Ectodermal cell (in vitro differentiated cells): ENCODE data around the gene SLC22A12.

Experiments
- H3K27ac ChIP-seq: 2 replicates; pipeline ENCODE4 v1.7.0; 2013; ENCODE audit warnings: mild to moderate bottlenecking, low read depth, low read length; ENCODE audit not compliant: insufficient read depth, poor library complexity, severe bottlenecking
- H3K27me3 ChIP-seq: 2 replicates; pipeline ENCODE4 v1.7.0; 2013; ENCODE audit warnings: mild to moderate bottlenecking, low read length; ENCODE audit not compliant: insufficient read depth, control insufficient read depth, poor library complexity, severe bottlenecking
- H3K36me3 ChIP-seq: one replicate; pipeline ENCODE4 v1.7.0; 2013; ENCODE audit warnings: low read length; ENCODE audit not compliant: control insufficient read depth, insufficient read depth
- H3K4me1 ChIP-seq: one replicate; pipeline ENCODE4 v1.7.0; 2013; ENCODE audit warnings: low read length; ENCODE audit not compliant: control insufficient read depth, insufficient read depth
- H3K4me3 ChIP-seq: 2 replicates; pipeline ENCODE4 v1.7.0; 2013; ENCODE audit warnings: low read depth, low read length, control low read depth; ENCODE audit not compliant: insufficient read depth
- H3K9me3 ChIP-seq: 2 replicates; pipeline ENCODE4 v1.7.0; 2013; ENCODE audit warnings: mild to moderate bottlenecking, low read length, moderate library complexity; ENCODE audit not compliant: control insufficient read depth
- WGBS, 2 experiments: methylation state at CpG; one replicate each; pipeline ENCODE4 v1.1.7; 2013; ENCODE audit warnings: missing lambda C conversion rate in 2 of 2; 5-methylcytosine and 5-hydroxymethylcytosine counted together

SLC22A12 gene

DNA sequence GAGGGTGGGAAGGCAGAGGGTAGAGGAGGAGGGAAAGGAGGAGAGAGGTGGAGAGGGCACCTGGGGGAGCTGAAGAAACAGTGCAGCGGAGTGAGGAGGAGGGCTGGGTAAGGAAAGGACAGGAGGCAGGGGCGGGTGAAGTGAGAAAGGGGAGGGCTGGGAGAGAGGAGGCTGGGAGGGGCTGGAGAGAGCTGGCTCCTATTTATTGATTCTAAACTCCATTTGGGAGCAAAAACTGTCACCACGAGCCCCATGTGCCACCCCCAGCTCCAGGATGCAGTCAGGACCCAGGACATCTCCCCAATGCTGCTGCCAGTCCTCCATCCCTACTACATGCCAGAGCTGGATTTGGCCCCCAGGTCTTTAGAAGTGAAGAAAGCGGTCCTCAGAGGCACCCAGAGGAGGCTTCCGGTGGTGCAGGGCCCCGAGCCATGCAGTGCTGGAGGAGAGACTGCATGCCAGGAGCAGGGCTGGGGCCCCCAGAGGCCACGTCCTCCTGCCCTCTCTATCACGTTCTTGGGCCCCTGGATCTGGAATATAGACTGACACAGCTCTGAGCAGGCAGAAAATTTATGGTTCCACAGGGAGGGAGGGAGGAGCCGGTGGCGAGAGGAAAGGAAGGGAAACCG lies 53.7 kb downstream of the SLC22A12 start:
- no peaks in the 10 kb centered on the region for H3K9me3 ChIP-seq
- WGBS, 2 experiments = 22 to 25% methylated on average over 11 of the region's 11 CpGs
- H3K27ac ChIP-seq = no peak overlapping the region
- peaks cover 27% of the 10 kb centered on the region for H3K4me1 ChIP-seq
- no peaks in the 10 kb centered on the region for H3K36me3 ChIP-seq
- H3K4me3 ChIP-seq = no peak overlapping the region
- H3K27me3 ChIP-seq = peaks cover 46% of the 10 kb centered on the region

DNA sequence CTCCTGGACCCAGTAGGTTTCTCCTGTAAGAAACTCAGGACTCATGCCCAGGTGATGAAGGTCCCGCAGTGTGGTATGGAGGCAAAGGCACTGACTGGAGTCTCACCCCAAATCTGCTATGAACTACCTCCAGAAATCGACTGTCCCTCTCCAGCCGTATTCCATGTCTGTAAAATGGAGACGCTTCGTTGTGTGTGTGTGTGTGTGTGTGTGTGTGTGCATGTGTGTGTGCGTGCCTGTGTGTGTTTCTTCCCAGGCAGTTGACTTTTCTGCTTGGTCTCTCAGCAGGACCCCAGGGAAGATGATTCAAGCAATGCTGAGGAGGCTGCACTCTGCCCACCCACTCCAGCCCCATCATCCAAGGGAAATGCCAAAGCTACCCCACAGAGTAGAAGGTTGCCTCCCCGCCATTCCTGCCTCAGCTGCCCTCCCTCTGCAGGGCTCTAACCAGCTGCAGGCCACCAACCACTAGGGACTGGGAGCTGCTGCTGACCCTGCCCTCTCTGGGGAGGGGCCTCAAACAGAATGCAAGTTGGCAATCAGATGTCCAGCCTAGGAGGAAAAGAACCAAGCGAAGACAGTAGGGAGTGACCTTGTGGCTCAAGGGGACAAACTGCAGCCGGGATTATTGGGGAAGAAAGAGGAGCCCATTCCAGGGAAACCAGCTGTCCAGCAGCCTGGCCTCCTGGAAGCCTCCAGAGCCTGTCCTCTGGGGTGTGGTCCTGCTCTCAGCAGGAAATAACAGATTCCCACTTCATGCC lies 56.2 kb downstream of the SLC22A12 start:
- Histone ChIP-seq H3K4me3 (no peak overlapping the region), H3K36me3 (no peaks in the 10 kb centered on the region), H3K27ac (no peak overlapping the region), H3K27me3 (peaks cover 21% of the 10 kb centered on the region), H3K4me1 (peaks cover 21% of the 10 kb centered on the region), H3K9me3 (no peaks in the 10 kb centered on the region)
- 77 to 84% methylated on average over 9 of the region's 9 CpGs for WGBS, 2 experiments

DNA sequence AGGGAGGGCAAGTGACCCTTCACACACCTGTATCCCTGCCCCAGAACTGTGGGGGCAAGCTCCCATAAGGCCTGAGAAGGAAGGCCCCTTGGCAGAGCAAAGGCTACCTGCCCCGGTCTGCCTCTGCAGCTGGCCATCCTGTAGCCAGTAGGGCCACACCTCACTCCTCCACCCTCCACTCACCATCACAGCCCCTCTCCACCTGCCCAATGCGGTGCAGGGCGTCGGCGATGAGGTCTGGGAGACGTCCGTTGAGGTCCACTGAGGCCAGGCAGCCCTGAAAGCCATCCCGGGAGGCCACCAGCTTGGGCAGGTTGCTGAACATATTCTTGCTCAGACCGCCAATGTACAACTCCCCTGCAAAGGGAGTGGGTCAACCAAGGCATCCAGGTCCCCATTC lies 57.5 kb downstream of the SLC22A12 start:
- Histone ChIP-seq H3K27me3 (peaks cover 10% of the 10 kb centered on the region), H3K36me3 (no peaks in the 10 kb centered on the region), H3K9me3 (no peaks in the 10 kb centered on the region), H3K4me1 (peaks cover 19% of the 10 kb centered on the region), H3K4me3 (no peak overlapping the region), H3K27ac (no peak overlapping the region)
- WGBS, 2 experiments = 89 to 95% methylated on average over 9 of the region's 9 CpGs

DNA sequence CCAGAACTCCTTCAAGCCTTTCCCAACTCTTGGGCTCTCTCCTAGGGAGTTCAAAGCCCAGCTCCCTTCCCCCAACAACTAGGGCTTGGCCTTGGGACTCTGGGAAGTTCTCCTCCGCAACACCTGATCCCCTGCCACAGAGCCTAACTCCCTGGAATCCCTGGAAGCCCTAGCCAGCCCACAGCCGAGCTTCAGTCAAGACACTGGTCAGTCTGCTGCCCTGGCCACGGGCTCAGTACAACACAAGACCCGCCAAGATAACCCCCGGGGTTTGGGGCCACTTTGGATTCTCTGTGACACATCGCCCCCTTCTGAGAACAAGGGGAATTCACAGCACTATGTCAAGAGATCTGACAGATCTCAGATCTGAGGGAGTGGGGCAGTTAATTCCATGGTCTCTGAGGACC lies 58.3 kb downstream of the SLC22A12 start:
- H3K36me3 ChIP-seq = no peaks in the 10 kb centered on the region
- no peak overlapping the region for H3K27ac ChIP-seq
- H3K27me3 ChIP-seq = peaks cover 4% of the 10 kb centered on the region
- H3K9me3 ChIP-seq = no peaks in the 10 kb centered on the region
- H3K4me1 ChIP-seq = peaks cover 14% of the 10 kb centered on the region
- no peak overlapping the region for H3K4me3 ChIP-seq
- WGBS, 2 experiments = 20 to 22% methylated on average over 6 of the region's 6 CpGs

DNA sequence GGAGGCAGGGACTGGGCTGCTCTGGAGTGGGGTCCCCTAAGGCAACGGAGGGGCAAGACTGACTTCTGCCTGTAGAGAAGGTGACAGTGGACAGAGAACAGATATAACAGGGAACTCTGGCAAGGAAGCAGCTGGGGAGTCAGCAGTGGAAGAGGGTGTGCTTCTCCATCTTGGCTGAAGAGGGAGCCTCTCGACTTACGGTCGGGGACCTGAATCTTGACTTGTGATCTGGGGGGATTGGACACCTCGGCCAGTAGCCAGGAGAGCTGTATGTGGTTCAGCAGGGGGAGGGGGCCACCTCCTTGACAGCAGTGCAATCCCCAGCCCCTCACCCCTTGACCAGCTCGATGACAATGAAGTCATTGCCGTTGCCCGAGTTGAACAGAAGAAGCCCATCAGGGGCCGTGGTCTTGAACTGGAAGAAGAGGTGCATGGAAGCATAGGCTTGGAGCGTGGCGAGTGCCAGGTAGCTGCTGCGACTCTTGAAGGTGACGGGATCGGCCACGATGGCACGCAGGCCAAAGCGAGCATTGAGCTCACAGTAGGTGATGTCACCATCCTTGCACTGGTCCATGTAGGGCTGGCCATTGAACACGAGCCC lies 60.0 kb downstream of the SLC22A12 start:
- Histone ChIP-seq H3K27me3 (no peaks in the 10 kb centered on the region), H3K4me3 (no peak overlapping the region), H3K36me3 (no peaks in the 10 kb centered on the region), H3K4me1 (peaks cover 8% of the 10 kb centered on the region), H3K9me3 (no peaks in the 10 kb centered on the region), H3K27ac (no peak overlapping the region)
- WGBS, 2 experiments = 67% methylated on average over 18 of the region's 18 CpGs
